ENCODE data around the gene NR1D2. TPM values are rescaled to one million over a fixed set of nuclear protein-coding genes. Genes with fewer than 3 reads are reported as not detected.
"Not testable (repeated sequence)": the region's sequence is repeated elsewhere in the genome, so short reads cannot be mapped to it uniquely, and the experiment has no call there.

The NR1D2 gene
- total and polyA plus RNA-seq, 8 donors = 4.9 to 26.2 (median 13.5) TPM

GRCh38 chr3:23916886-23917678 is 28.0 kb upstream of the NR1D2 start, which contains the start of the genes NKIRAS1 and RPL15:
Gene NKIRAS1 (minus strand): TSS chr3:23916990. CDS start chr3:23910904, 6,086 bp downstream.
Gene RPL15 (plus strand): TSS chr3:23917132. CDS start chr3:23917860, 728 bp downstream.
- peak within 1 kb of the TSS; percentile 66 to 90 (median 76) for H3K4me3 ChIP-seq
- FAIRE-seq (no peak), DNase-seq (peak; percentile 95 to 98 (median 97)), ATAC-seq (peak; percentile 97 to 98 (median 97))
- H3K27me3 ChIP-seq = no peaks in the 10 kb centered on the region
- H3K36me3 ChIP-seq = peaks cover 0 to 19% (median 5%) of the 10 kb centered on the region in 3 donors
- intact Hi-C loops (cut with DNase I) = no loop called here
- H3K9me3 ChIP-seq = no peaks in the 10 kb centered on the region
- 0% methylated on average over 63 to 64 of the region's 64 CpGs for WGBS, 2 donors
- peak; percentile 31 to 62 (median 58) for TF ChIP-seq CTCF (IDR thresholded peaks at IDR 0.05)
- peak within 1 kb of the TSS; percentile 76 to 91 (median 89) for H3K27ac ChIP-seq
- H3K4me1 ChIP-seq = peaks cover 0 to 27% (median 6%) of the 10 kb centered on the region in 3 donors

GRCh38 chr3:23917679-23918303 is 27.3 kb upstream of the NR1D2 start:
- H3K9me3 ChIP-seq; H3K27me3 ChIP-seq; intact Hi-C loops (cut with DNase I); FAIRE-seq: not testable (repeated sequence)
- Histone ChIP-seq H3K36me3 (peaks cover 0 to 19% (median 5%) of the 10 kb centered on the region in 3 donors), H3K4me1 (peaks cover 0 to 27% (median 6%) of the 10 kb centered on the region in 3 donors), H3K4me3 (peak overlapping the region; percentile 66 to 90 (median 76)), H3K27ac (peak overlapping the region; percentile 76 to 91 (median 89))
- DNase-seq = peak in 2 of 6 donors; percentile 65 to 69
- ATAC-seq = peak; percentile 59 to 77 (median 68)
- 0 to 1% methylated on average over 19 to 21 of the region's 21 CpGs for WGBS, 2 donors

- Histone ChIP-seq H3K27ac (peak overlapping the region in 2 of 4 donors; percentile 89 to 91), H3K4me1 (peaks cover 0 to 24% (median 6%) of the 10 kb centered on the region in 3 donors), H3K36me3 (peaks cover 0 to 19% (median 5%) of the 10 kb centered on the region in 3 donors), H3K4me3 (peak overlapping the region; percentile 66 to 90 (median 76))
- H3K9me3 ChIP-seq; DNase-seq; ATAC-seq; FAIRE-seq; H3K27me3 ChIP-seq; intact Hi-C loops (cut with DNase I): not testable (repeated sequence)
- WGBS, 2 donors = 16 to 31% methylated on average over 12 of the region's 12 CpGs
These were observed 26.8 kb upstream of the NR1D2 start for GRCh38 chr3:23918331-23918730.

- Histone ChIP-seq H3K27me3 (no peaks in the 10 kb centered on the region), H3K9me3 (no peaks in the 10 kb centered on the region), H3K4me3 (no peak overlapping the region), H3K27ac (no peak overlapping the region), H3K36me3 (peaks cover 0 to 19% (median 5%) of the 10 kb centered on the region in 3 donors), H3K4me1 (peaks cover 0 to 16% (median 6%) of the 10 kb centered on the region in 3 donors)
- no peak for FAIRE-seq
- no peak for DNase-seq
- intact Hi-C loops (cut with DNase I) = no loop called here
- ATAC-seq = no peak
- 70 to 83% methylated on average over 2 of the region's 2 CpGs for WGBS, 2 donors
- no peak for TF ChIP-seq CTCF (IDR thresholded peaks at IDR 0.05)
These were observed 25.5 kb upstream of the NR1D2 start for GRCh38 chr3:23919628-23920027.

GRCh38 chr3:23920151-23920655 is 24.9 kb upstream of the NR1D2 start:
- Histone ChIP-seq H3K36me3 (peaks cover 0 to 19% (median 5%) of the 10 kb centered on the region in 3 donors), H3K9me3 (no peaks in the 10 kb centered on the region), H3K27me3 (no peaks in the 10 kb centered on the region), H3K27ac (no peak overlapping the region), H3K4me3 (no peak overlapping the region), H3K4me1 (peaks cover 0 to 16% (median 6%) of the 10 kb centered on the region in 3 donors)
- FAIRE-seq = no peak
- TF ChIP-seq CTCF (IDR thresholded peaks at IDR 0.05) = no peak
- intact Hi-C loops (cut with DNase I) = no loop called here
- 88 to 94% methylated on average over 5 of the region's 5 CpGs for WGBS, 2 donors
- no peak for DNase-seq
- no peak for ATAC-seq
